A549 (cell line): ENCODE measurements around the gene HSD11B1L. TPM values are rescaled to one million over a fixed set of nuclear protein-coding genes. Genes with fewer than 3 reads are reported as not detected.
A peak's percentile ranks its signal among the peaks of the same experiment; 100 is the strongest.

Source experiments
- BCL3 ChIP-seq: fragments of >200 bp; sonication (Bioruptor Twin); formaldehyde crosslinking; IDR thresholded peaks from 3 replicates; pipeline ENCODE4 v1.6.1; 2016
- BHLHE40 ChIP-seq: IDR thresholded peaks from 2 replicates; pipeline ENCODE4 v1.6.1; 2012; ENCODE audit warnings: low read depth, low read length, inconsistent platforms
- CBX2 ChIP-seq: fragments of 200-600 bp; sonication (generic); IDR thresholded peaks from 2 replicates; pipeline ENCODE4 v1.6.1; 2016; ENCODE audit warnings: low read depth, mild to moderate bottlenecking, borderline replicate concordance
- CEBPB ChIP-seq, 2 experiments: fragments of >200 bp in 1 of 2; sonication (Bioruptor Twin) in 1 of 2; formaldehyde crosslinking in 1 of 2; IDR thresholded peaks; 2 replicates each; pipeline ENCODE4 v1.6.1; 2012 to 2016
- CTCF ChIP-seq: fragments of >200 bp; sonication (Bioruptor Twin); formaldehyde crosslinking; IDR thresholded peaks from 3 replicates; pipeline ENCODE4 v1.5.1; 2016
- EP300 ChIP-seq, 2 experiments: fragments of >200 bp; sonication (Bioruptor Twin); formaldehyde crosslinking; IDR thresholded peaks; 2 replicates in 1 of 2; 3 replicates in 1 of 2; pipeline ENCODE4 v1.6.1; 2016 to 2017
- FOSL2 ChIP-seq, 2 experiments: fragments of 450-650 bp in 1 of 2; fragments of >200 bp in 1 of 2; sonication (Bioruptor Twin) in 1 of 2; formaldehyde crosslinking; IDR thresholded peaks; 2 replicates each; pipeline versions ENCODE4 v1.5.0 to v1.6.1; 2016 to 2020; ENCODE audit warnings: mild to moderate bottlenecking in 1 of 2, moderate library complexity in 1 of 2
- GATA3 ChIP-seq: IDR thresholded peaks from 2 replicates; pipeline ENCODE4 v1.6.1; 2012; ENCODE audit warnings: borderline replicate concordance
- HEYL ChIP-seq: fragments of 250-450 bp; sonication (Bioruptor Pico); IDR thresholded peaks from 2 replicates; pipeline ENCODE4 v1.8.0; 2021; ENCODE audit warnings: mild to moderate bottlenecking, moderate library complexity
- HMGXB4 ChIP-seq: fragments of 250-450 bp; sonication (Bioruptor Pico); IDR thresholded peaks from 2 replicates; pipeline ENCODE4 v1.5.0; 2021; ENCODE audit warnings: mild to moderate bottlenecking, moderate library complexity, borderline replicate concordance
- JUN ChIP-seq, 2 experiments: fragments of >200 bp; sonication (Bioruptor Twin); formaldehyde crosslinking; IDR thresholded peaks; 2 replicates in 1 of 2; 3 replicates in 1 of 2; pipeline ENCODE4 v1.6.1; 2016 to 2017
- KDM1A ChIP-seq: fragments of 200-600 bp; sonication (generic); IDR thresholded peaks from 2 replicates; pipeline ENCODE4 v1.6.1; 2016; ENCODE audit warnings: low read depth, mild to moderate bottlenecking
- KDM5A ChIP-seq: fragments of 200-600 bp; sonication (generic); IDR thresholded peaks from 2 replicates; pipeline ENCODE4 v1.6.1; 2016; ENCODE audit warnings: antibody characterized with exemption, mild to moderate bottlenecking
- MAZ ChIP-seq: fragments of 150-350 bp; IDR thresholded peaks from 2 replicates; pipeline ENCODE4 v1.6.1; 2014; ENCODE audit warnings: antibody characterized with exemption, low read depth, low read length, borderline replicate concordance
- POLR2AphosphoS2 ChIP-seq: conservative IDR thresholded peaks from 2 replicates; pipeline ENCODE4 v1.6.1; 2012; ENCODE audit warnings: low read length, improper control_type of control experiment, inconsistent platforms
- RAD21 ChIP-seq, 2 experiments: fragments of >200 bp in 1 of 2; sonication (Bioruptor Twin) in 1 of 2; formaldehyde crosslinking in 1 of 2; IDR thresholded peaks in 1 of 2; conservative IDR thresholded peaks in 1 of 2; 2 replicates in 1 of 2; 3 replicates in 1 of 2; pipeline ENCODE4 v1.6.1; 2012 to 2018; ENCODE audit warnings: inconsistent platforms in 1 of 2
- RFX5 ChIP-seq: fragments of 450-650 bp; IDR thresholded peaks from 2 replicates; pipeline ENCODE4 v1.7.1; 2014; ENCODE audit warnings: antibody characterized with exemption, mild to moderate bottlenecking, moderate library complexity
- RNF2 ChIP-seq: fragments of 200-600 bp; sonication (generic); IDR thresholded peaks from 2 replicates; pipeline ENCODE4 v1.6.1; 2016; ENCODE audit warnings: low read depth, mild to moderate bottlenecking, antibody characterized with exemption, moderate library complexity, borderline replicate concordance
- TP53 ChIP-seq: fragments of 250-450 bp; sonication (Bioruptor Pico); IDR thresholded peaks from 2 replicates; pipeline ENCODE4 v1.5.0; 2021; ENCODE audit warnings: mild to moderate bottlenecking, moderate library complexity
- USF2 ChIP-seq: fragments of 450-650 bp; IDR thresholded peaks from 2 replicates; pipeline ENCODE4 v1.6.1; 2014; ENCODE audit warnings: antibody characterized with exemption
- ZNF302 ChIP-seq: fragments of 250-450 bp; sonication (Bioruptor Pico); IDR thresholded peaks from 2 replicates; pipeline ENCODE4 v1.9.0; 2021; ENCODE audit warnings: inconsistent platforms, mild to moderate bottlenecking, moderate library complexity
- ZSCAN20 ChIP-seq: fragments of 250-450 bp; sonication (Bioruptor Pico); IDR thresholded peaks from 2 replicates; pipeline ENCODE4 v1.8.0; 2022; ENCODE audit warnings: mild to moderate bottlenecking, moderate library complexity
- polyA plus RNA-seq, 4 experiments: library from polyadenylated mRNA; depleted of rRNA in 3 of 4; stranded (reverse); fragments of >200 nt; fragmentation: RNase III in 1 of 4; extraction: RNeasy Plus Mini Kit Qiagen cat#74134 plus additional on column Dnase treatment in 1 of 4; gene quantifications; 2 replicates in 3 of 4; 3 replicates in 1 of 4; pipeline ENCODE4 v1.2.3, GENCODE V29; 2011 to 2017

Gene HSD11B1L
- polyA plus RNA-seq, 2 of the 4 experiments (the other 2 are of a cell fraction): 2.8 to 4.8 TPM

GRCh38 chr19:5680437-5681368 lies at the start of gene HSD11B1L, which contains the start of gene MICOS13 (continued):
- no peak for TF ChIP-seq HMGXB4 (CRISPR knock-in tag)
- no peak for TF ChIP-seq POLR2AphosphoS2
- no peak for TF ChIP-seq RFX5
- no peak for TF ChIP-seq RNF2
- TF ChIP-seq ZNF302: no peak
- TF ChIP-seq MAZ: no peak
- no peak for TF ChIP-seq HEYL (CRISPR knock-in tag)
- peak; percentile 97 for TF ChIP-seq USF2
- TF ChIP-seq TP53 (CRISPR knock-in tag): no peak
- TF ChIP-seq RAD21 (conservative IDR thresholded peaks at IDR 0.05 in 1 of 2, IDR thresholded peaks at IDR 0.05 in 1 of 2): no peak
- TF ChIP-seq BHLHE40: peak; percentile 57; the same call in 1 of the 2 replicates
- TF ChIP-seq JUN (IDR thresholded peaks at IDR 0.05): peak in 1 of 2 experiments; percentile 71; a peak in 1 of 5 replicates
- TF ChIP-seq FOSL2 (IDR thresholded peaks at IDR 0.05): no peak
- no peak for TF ChIP-seq FOSL2 (CRISPR knock-in tag; IDR thresholded peaks at IDR 0.05)
- no peak for TF ChIP-seq KDM5A
- TF ChIP-seq BCL3: no peak
- TF ChIP-seq CTCF: no peak
- TF ChIP-seq ZSCAN20: no peak
- no peak for TF ChIP-seq GATA3
- no peak for TF ChIP-seq KDM1A
- TF ChIP-seq CEBPB (IDR thresholded peaks at IDR 0.05): no peak
- no peak for TF ChIP-seq CBX2
- no peak for TF ChIP-seq EP300 (IDR thresholded peaks at IDR 0.05)
